NOMO-1 treated with DMSO at 0.1 percent for 48 hours (cell line): ENCODE data around the gene ST3GAL5.

Source experiments
- DNase-seq: peaks from one replicate; lab custom pipeline; 2025; ENCODE audit not compliant: unreplicated experiment; lab: John Stamatoyannopoulos, UW

The ST3GAL5 gene

DNA sequence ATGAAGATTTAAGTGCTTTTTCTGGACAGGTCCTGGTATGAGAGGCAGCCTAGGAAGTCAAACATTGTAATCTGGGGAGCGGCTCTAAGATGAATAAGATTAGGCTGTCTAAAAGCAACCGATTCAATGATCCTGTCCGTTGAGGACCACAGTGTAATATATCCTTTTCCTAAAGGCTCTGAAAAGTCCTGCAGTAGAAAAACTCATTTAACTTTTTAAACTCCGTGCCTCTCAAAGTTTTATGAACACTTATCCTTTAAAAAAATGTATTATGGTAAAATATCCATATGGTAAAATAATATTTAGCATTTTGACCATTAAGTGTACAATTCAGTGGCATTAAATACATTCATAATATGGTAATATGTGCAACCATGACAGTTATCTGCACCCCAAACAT lies 95.2 kb downstream of the ST3GAL5 start:
- no peak for DNase-seq

DNA sequence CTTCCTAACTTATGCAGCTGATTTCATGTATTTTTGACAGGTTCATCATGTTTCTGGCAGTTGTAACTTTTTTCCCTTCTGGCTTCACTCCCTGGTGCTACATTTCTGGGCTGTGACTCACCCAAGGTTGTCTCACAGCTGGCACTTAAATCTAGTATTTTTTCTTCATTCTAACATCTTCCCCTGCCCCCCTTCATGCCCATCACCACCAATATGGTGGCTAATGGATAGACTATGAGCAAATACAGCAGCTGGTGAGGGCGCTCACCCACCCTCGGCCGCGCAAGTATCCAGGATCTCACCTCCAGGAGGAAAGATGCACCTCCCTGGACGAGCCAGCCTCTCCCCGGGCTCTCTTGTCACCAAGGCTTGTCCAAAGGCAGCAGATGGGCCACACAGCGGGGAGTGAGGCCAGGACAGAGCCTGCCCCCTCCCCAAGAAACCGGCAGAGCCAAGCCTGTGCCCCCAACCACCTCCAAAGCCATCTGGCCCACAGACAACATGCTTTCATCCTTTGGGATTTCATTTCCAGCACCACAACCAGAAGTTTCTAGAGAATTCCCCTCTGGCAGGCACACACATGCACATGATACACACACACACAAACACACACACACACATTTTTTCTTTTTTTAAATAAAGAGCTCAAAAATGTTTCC lies 95.9 kb downstream of the ST3GAL5 start:
- no peak for DNase-seq

DNA sequence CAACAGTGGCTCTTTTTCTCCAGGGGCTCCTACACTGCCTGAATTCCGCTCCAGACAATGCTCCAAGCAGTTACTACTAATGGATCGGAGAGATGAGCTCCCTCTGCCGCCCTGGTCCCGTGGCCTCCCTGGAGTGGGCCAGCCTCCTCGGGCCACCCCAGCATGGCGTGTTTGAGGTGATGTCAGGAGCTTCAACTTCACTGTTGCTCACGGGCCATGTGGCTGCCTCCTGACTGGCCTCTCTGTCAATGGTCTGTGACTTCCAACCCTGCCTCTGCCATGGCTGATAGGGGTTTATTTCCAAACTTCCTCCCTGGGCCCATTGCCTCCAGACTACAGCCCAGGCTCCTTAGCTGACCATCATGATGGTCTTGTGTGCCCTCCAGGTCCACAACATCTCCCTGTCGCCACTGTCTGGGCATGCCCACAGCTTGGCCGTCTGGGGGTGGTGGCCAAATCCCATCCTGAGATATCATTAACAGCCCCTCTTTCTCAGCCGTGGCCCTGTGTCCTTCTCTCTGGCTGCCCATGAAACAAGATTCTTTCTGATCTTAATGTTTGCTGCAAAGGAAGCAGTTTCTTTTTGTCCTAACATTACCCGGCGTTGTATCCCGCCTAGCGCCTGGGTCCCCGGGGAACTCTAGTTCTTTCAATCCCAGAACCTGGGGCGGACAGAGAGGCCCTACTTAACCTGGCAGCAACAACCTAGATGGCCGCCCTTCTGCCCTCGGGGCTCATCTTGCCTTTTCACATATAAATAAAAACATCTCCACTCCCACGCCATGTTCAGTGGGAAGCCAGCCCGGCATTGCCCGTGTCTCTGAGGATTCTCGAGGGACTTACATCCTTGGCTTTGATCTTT lies 96.9 kb downstream of the ST3GAL5 start:
- no peak for DNase-seq

GRCh38 chr2:85790499-85791188 lies 98.1 kb downstream of the ST3GAL5 start:
- DNase-seq, result peak; percentile 45

GRCh38 chr2:85790032-85790431 lies 98.8 kb downstream of the ST3GAL5 start:
- no peak for DNase-seq

GRCh38 chr2:85789271-85789670 lies 99.5 kb downstream of the ST3GAL5 start:
- no peak for DNase-seq

DNA sequence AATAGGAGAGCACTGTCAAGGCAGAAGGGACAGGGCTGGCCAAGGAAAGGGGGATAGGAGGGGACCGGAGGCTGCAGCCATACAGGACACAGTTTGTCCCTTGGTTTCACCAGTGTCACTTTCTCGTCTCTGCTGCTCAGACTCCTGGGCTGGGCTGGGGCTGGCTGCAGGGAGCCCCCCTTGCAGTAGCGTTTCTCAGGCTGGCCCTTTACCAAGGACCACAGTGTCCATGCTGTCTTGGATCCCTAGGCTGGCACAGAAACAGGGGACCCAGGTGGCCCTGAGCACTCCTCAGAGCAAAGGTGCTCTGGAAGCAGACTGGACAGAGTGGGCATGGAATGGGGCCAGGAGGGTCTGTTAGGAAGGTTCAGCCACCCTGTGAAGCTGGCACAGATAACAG lies 100.2 kb downstream of the ST3GAL5 start:
- no peak for DNase-seq

DNA sequence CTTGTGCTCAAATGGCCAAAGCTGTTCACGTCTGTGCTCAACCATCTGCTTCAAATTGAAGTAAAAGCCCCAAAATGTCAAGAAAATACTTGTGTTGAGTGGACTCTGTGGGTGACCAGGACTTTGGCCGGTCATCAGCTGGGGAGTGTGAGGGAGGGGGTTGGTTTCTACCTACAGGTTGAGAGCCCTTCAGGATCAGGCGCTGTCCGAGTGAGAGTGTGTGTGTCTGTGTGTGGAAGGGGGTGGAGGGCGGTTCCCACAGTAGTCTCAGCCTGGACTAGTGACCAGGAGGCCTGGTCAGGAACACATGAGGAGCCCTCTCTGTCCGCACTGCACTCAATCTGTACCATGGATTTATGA lies 100.8 kb downstream of the ST3GAL5 start:
- no peak for DNase-seq

DNA sequence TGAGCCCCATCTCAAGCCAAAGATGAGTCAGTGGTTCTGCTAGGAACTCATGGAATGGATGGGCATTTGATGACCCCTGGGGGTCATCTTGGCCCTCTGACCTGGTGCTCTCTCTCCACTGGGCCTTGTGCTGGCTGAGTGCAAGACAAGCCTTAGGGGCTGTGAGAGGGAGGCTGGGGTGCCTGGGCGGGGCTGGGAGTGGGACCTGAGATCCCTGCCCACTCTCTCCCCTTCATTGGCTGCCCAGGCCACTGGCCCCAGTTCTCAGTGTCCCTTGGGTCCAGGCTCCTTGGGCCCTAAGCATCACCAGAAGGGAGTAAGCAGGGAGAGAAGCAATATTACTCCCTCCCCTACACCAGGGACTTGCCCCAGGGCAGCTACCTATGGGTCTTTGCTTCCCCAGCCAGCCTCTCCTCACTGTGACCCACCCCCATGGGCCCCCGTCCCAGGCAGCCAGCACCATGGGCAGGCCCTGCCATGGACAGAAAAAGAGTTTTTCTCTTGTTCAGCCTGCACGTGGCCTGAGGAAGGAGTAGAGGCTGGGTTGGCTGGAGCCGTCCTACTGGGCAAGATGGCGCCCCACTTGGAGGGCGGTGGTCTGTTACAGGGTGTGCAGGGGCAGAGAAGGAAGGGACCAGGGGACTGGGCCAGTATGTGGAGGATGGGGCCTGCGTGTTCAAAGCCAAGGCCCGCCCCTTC lies 101.4 kb downstream of the ST3GAL5 start:
- no peak for DNase-seq
